K562 (cell line): ENCODE measurements around the gene GNPAT. TPM values are rescaled to one million over a fixed set of nuclear protein-coding genes. Genes with fewer than 3 reads are reported as not detected.

Experiments used
- ATAC-seq: fragments of 200-7000 bp; cut with Tn5 transposase; 3 replicates; pipeline ENCODE4 v1.9.1; 2020; ENCODE audit warnings: moderate library complexity
- BruUV-seq: library from RNA; stranded (reverse); fragments of 400-500 nt; replicated peaks from 2 replicates; lab custom pipeline; 2021; lab: Mats Ljungman, UMichigan
- CTCF ChIA-PET: fragments of 300-600 bp; formaldehyde crosslinking; extraction: SDS; loops from one replicate; lab custom pipeline; 2021; ENCODE audit warnings: low intra/inter-chr PET ratio; lab: Yijun Ruan, JAX
- POLR2A ChIA-PET: fragments of 300-600, 350-650 bp; sonication (Branson Sonifier 250); formaldehyde crosslinking; extraction: SDS; loops from one replicate; lab custom pipeline; 2021; ENCODE audit warnings: antibody characterized with exemption, inconsistent platforms; lab: Yijun Ruan, JAX
- DNase-seq, 4 experiments: peaks; one replicate each; pipeline versions ENCODE4 v3.0.0 to v3.0.0-alpha.2; 2011 to 2018; ENCODE audit warnings: low spot score in 3 of 4, mixed read lengths in 3 of 4; ENCODE audit errors: extremely low read depth in 1 of 4
- FAIRE-seq: peaks from 2 replicates; lab custom pipeline; 2011; peaks lifted over from hg19 to GRCh38; lab: Jason Lieb, UNC
- H2AFZ ChIP-seq: 2 replicates; pipeline ENCODE4 v1.6.0; 2011; ENCODE audit warnings: low read depth, low read length, control low read depth, inconsistent platforms
- H3K27ac ChIP-seq: fragments of 200-600 bp; 3 replicates; pipeline ENCODE4 v1.8.0; 2011; ENCODE audit warnings: low read depth, mild to moderate bottlenecking, control low read depth, inconsistent platforms, low read length, moderate library complexity, mixed read lengths; ENCODE audit errors: extremely low read depth
- H3K27me3 ChIP-seq, 2 experiments: fragments of 300-600 bp in 1 of 2; 2 replicates in 1 of 2; 3 replicates in 1 of 2; pipeline versions ENCODE4 v1.6.0 to v1.8.0; 2011; ENCODE audit warnings: inconsistent platforms in 2 of 2, low read length in 2 of 2, mild to moderate bottlenecking in 1 of 2, mixed read lengths in 1 of 2, moderate library complexity in 1 of 2; ENCODE audit not compliant: control insufficient read depth in 2 of 2, insufficient read depth in 2 of 2
- H3K36me3 ChIP-seq: fragments of 300-600 bp; 3 replicates; pipeline ENCODE4 v1.8.0; 2011; ENCODE audit warnings: mild to moderate bottlenecking, low read length, inconsistent platforms; ENCODE audit not compliant: control insufficient read depth, insufficient read depth
- H3K4me1 ChIP-seq, 2 experiments: fragments of 200-600 bp in 1 of 2; replicated peaks in 1 of 2; 2 replicates in 1 of 2; 3 replicates in 1 of 2; pipeline versions ENCODE4 v1.5.1 to v1.8.0; 2011; ENCODE audit warnings: inconsistent platforms in 2 of 2, low read length in 2 of 2, mild to moderate bottlenecking in 1 of 2, mixed read lengths in 1 of 2, moderate library complexity in 1 of 2; ENCODE audit not compliant: control insufficient read depth in 2 of 2, insufficient read depth in 2 of 2
- H3K4me2 ChIP-seq: 2 replicates; pipeline ENCODE4 v1.6.1; 2011; ENCODE audit warnings: low read length, control low read depth, inconsistent platforms, mixed read lengths; ENCODE audit not compliant: insufficient read depth
- H3K4me3 ChIP-seq: fragments of 200-600 bp; sonication (generic), shearing (Covaris generic); 2 replicates; pipeline ENCODE4 v1.5.1; 2016; ENCODE audit warnings: control low read depth, inconsistent platforms
- H3K79me2 ChIP-seq: fragments of 200-600 bp; 3 replicates; pipeline ENCODE4 v1.8.0; 2011; ENCODE audit warnings: low read length, inconsistent platforms; ENCODE audit not compliant: control insufficient read depth, insufficient read depth
- H3K9ac ChIP-seq, 2 experiments: 2 replicates each; pipeline versions ENCODE4 v1.6.0 to v1.6.1; 2011; ENCODE audit warnings: low read depth in 2 of 2, low read length in 2 of 2, control low read depth in 1 of 2, inconsistent platforms in 1 of 2, mild to moderate bottlenecking in 1 of 2, mixed read lengths in 1 of 2; ENCODE audit not compliant: insufficient read depth in 1 of 2
- H3K9me1 ChIP-seq: one replicate; pipeline ENCODE4 v1.6.0; 2011; ENCODE audit warnings: inconsistent platforms, mild to moderate bottlenecking, low read length, moderate library complexity; ENCODE audit not compliant: control insufficient read depth, insufficient read depth
- H3K9me3 ChIP-seq: replicated peaks from 2 replicates; pipeline ENCODE4 v1.5.1; 2011; ENCODE audit warnings: low read depth, low read length, inconsistent platforms; ENCODE audit not compliant: control insufficient read depth, insufficient read depth
- H4K20me1 ChIP-seq: replicated peaks from 2 replicates; pipeline ENCODE4 v1.6.1; 2011; ENCODE audit warnings: low read length, inconsistent platforms, mixed read lengths; ENCODE audit not compliant: control insufficient read depth, insufficient read depth
- HDGF ChIP-seq: fragments of 450-650 bp; IDR thresholded peaks from 2 replicates; pipeline ENCODE4 v1.6.1; 2016
- HMG20A ChIP-seq: fragments of 450-650 bp; formaldehyde crosslinking; conservative IDR thresholded peaks from 2 replicates; pipeline ENCODE4 v1.4.0; 2020; ENCODE audit warnings: mild to moderate bottlenecking, mixed read lengths
- ILF3 ChIP-seq: fragments of 450-650 bp; IDR thresholded peaks from 2 replicates; pipeline ENCODE4 v1.6.1; 2018; ENCODE audit warnings: antibody characterized with exemption, mild to moderate bottlenecking, moderate library complexity, borderline replicate concordance
- KLF1 ChIP-seq: fragments of 450-650 bp; IDR thresholded peaks from 2 replicates; pipeline ENCODE4 v1.6.1; 2016; ENCODE audit warnings: missing genetic modification characterization, missing compliant biosample characterization
- KLF16 ChIP-seq: IDR thresholded peaks from 2 replicates; pipeline ENCODE4 v1.6.1; 2016; ENCODE audit warnings: antibody characterized with exemption
- POLR2AphosphoS2 ChIP-seq: IDR thresholded peaks from 2 replicates; pipeline ENCODE4 v1.6.1; 2012; ENCODE audit warnings: low read length, improper control_type of control experiment
- RBFOX2 ChIP-seq: fragments of 200-400 bp; formaldehyde crosslinking; IDR thresholded peaks from 2 replicates; pipeline ENCODE4 v1.6.1; 2017; ENCODE audit warnings: low read depth, mild to moderate bottlenecking, low read length, moderate library complexity
- TSC22D4 ChIP-seq: fragments of 450-650 bp; IDR thresholded peaks from 2 replicates; pipeline ENCODE4 v1.6.1; 2016; ENCODE audit warnings: missing genetic modification characterization, missing biosample characterization, control low read depth
- WGBS: fragments of 100-300 bp; shearing (Covaris generic); methylation state at CpG from one replicate; pipeline ENCODE4 v1.1.6; 2016; ENCODE audit warnings: low coverage, mixed read lengths; ENCODE audit not compliant: insufficient coverage; ENCODE audit errors: missing lambda C conversion rate; 5-methylcytosine and 5-hydroxymethylcytosine counted together
- in situ Hi-C: fragments of 300-500 bp; cut with MboI; formaldehyde crosslinking; loops from 4 replicates; pipeline ENCODE4 v1.15.0; 2018; ENCODE audit warnings: inconsistent platforms, mixed read lengths
- intact Hi-C: fragments of 100-400 bp; cut with micrococcal nuclease; formaldehyde crosslinking; loops from 2 replicates; pipeline ENCODE4 v1.14.2; 2022
- polyA plus RNA-seq, 8 experiments: library from polyadenylated mRNA; depleted of rRNA in 4 of 8; stranded (reverse) in 5 of 8; unstranded in 3 of 8; fragments of >200 nt; fragmentation: Nextera tagmentation in 2 of 8; fragmentation: Illumina TruSeq in 1 of 8; extraction: Ambion mirVana in 2 of 8; extraction: Trizol in 1 of 8; gene quantifications; 2 replicates each; pipeline versions ENCODE4 v1.2.1 to v1.2.3, GENCODE V29; 2011 to 2014; ENCODE audit warnings: inconsistent platforms in 1 of 8, missing spikeins in 1 of 8
- total RNA-seq, 7 experiments: library from RNA; depleted of rRNA in 6 of 7; stranded (reverse); fragments of >200 nt in 6 of 7; fragmentation: Illumina TruSeq in 2 of 7; extraction: Trizol in 2 of 7; gene quantifications; 2 replicates each; pipeline versions ENCODE4 v1.2.1 to v1.2.3, GENCODE V29; 2011 to 2021; ENCODE audit warnings: low replicate concordance in 1 of 7
- TF ChIP-seq, protein P1 (sequence below): sonication (generic); formaldehyde crosslinking; IDR thresholded peaks from 2 replicates; pipeline ENCODE4 v1.9.0; 2022; ENCODE audit warnings: mild to moderate bottlenecking, missing genetic modification reagents
- TF ChIP-seq, protein P2 (sequence below): fragments of 250-450 bp; sonication (Bioruptor Pico); IDR thresholded peaks from 2 replicates; pipeline ENCODE4 v1.4.0; 2020

The GNPAT gene
- total and polyA plus RNA-seq, 9 of the 15 experiments (the other 6 are each of a cell fraction or from before 2014, with no cell fraction given) = 32.1 to 68.8 (median 50.7) TPM

DNA sequence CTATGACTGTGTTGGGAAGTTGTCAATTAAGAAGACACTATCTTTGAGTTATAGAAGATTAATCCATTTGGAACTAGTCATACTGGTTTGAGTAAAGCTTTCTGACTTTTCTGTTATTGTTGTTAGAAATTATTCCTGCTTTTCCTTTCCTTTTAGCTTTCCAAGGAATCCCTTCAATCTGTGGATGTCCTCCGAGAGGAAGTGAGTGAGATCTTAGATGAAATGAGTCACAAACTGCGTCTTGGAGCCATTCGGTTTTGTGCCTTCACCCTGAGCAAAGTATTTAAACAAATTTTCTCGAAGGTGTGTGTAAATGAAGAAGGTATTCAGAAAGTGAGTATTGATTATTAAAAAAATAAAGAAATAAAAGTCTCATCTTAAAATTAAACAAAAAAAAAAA, 19.3 kb downstream of the GNPAT start (continued):
- no peak for TF ChIP-seq KLF1
- TF ChIP-seq ILF3 = no peak

DNA sequence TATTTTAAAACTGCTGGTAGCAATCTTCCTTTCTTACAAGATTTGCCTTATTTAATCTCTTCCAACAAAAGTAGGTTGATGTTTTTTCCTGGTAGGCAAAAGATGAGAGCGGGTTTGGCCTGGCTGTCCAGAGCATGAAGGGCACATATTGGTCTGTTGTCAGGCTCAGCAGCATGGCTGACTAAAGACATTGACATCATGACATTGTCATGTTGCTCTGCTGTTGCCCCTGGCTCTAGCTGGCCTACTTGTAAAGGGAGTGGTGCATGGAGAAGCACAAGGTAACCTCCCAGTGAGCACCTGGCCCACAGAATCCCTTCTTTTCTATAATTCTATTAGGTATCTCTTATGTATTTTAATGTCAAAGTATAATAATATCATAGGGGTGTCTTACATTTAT, 23.6 kb downstream of the GNPAT start:
- no TSS peak for BruUV-seq
- H3K9me1 ChIP-seq = no peaks in the 10 kb centered on the region
- H3K36me3 ChIP-seq = peaks cover 82% of the 10 kb centered on the region
- POLR2A ChIA-PET = no interaction called here
- H3K79me2 ChIP-seq = no peaks in the 10 kb centered on the region
- WGBS = 100% methylated on average over 1 of the region's 1 CpG
- H2AFZ ChIP-seq = no peak overlapping the region
- H3K4me2 ChIP-seq = no peak overlapping the region
- no peak overlapping the region for H3K27ac ChIP-seq
- DNase-seq (no peak), ATAC-seq (no peak), FAIRE-seq (no peak)
- intact Hi-C loops (no loop called here), in situ Hi-C loops (no loop called here)
- TF ChIP-seq HMG20A (no peak), RBFOX2 (no peak), HDGF (no peak), TSC22D4 (tag) (no peak), KLF16 (no peak), POLR2AphosphoS2 (no peak)
- TF ChIP-seq, protein P1, sequence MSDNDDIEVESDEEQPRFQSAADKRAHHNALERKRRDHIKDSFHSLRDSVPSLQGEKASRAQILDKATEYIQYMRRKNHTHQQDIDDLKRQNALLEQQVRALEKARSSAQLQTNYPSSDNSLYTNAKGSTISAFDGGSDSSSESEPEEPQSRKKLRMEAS (CRISPR knock-in tag) = no peak
- TF ChIP-seq, protein P2, sequence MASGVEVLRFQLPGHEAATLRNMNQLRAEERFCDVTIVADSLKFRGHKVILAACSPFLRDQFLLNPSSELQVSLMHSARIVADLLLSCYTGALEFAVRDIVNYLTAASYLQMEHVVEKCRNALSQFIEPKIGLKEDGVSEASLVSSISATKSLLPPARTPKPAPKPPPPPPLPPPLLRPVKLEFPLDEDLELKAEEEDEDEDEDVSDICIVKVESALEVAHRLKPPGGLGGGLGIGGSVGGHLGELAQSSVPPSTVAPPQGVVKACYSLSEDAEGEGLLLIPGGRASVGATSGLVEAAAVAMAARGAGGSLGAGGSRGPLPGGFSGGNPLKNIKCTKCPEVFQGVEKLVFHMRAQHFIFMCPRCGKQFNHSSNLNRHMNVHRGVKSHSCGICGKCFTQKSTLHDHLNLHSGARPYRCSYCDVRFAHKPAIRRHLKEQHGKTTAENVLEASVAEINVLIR (CRISPR knock-in tag) = no peak
- H4K20me1 ChIP-seq = no peaks in the 10 kb centered on the region
- no peaks in the 10 kb centered on the region for H3K4me1 ChIP-seq
- no peaks in the 10 kb centered on the region for H3K27me3 ChIP-seq
- H3K4me3 ChIP-seq = no peak overlapping the region
- CTCF ChIA-PET = no interaction called here
- no peaks in the 10 kb centered on the region for H3K9me3 ChIP-seq
- no peak overlapping the region for H3K9ac ChIP-seq
